A673 (cell line): Measurements from ENCODE around the gene ID1.

Experiments used
- EZH2 ChIP-seq: fragments of 200-600 bp; sonication (generic); IDR thresholded peaks from 2 replicates; pipeline ENCODE4 v1.6.1; 2017; ENCODE audit warnings: borderline replicate concordance, low read depth, mild to moderate bottlenecking, mixed read lengths, antibody characterized with exemption, low read length; ENCODE audit not compliant: poor library complexity, severe bottlenecking
- TF ChIP-seq, protein P1 (sequence below): fragments of 300-800, 200-600 bp; sonication (generic); conservative IDR thresholded peaks from 2 replicates; pipeline ENCODE4 v1.5.1; 2017; ENCODE audit warnings: low read depth, mild to moderate bottlenecking, antibody characterized with exemption, low read length, moderate library complexity, mixed read lengths

DNA sequence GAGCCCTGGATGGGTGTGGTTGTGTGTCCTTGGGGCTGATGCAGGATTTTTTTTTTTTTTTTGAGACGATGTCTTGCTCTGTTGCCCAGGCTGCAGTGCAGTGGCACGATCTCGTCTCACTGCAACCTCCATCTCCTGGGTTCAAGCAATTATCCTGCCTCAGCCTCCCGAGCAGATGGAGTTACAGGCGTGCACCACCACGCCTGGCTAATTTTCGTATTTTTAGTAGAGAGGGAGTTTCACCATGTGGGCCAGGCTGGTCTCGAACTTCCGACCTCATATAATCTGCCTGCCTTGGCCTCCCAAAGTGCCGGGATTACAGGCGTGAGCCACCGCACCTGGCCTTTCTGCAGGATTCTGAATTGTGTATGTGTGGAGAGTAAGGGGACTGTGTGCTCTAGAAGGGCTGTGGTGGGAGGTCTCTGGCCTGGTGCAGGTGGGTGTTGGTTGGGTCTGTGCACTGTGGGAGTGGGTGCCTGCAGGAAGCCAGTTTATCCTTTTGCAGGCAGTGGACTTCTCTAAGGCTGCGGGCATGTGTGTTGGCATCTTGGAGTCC, 11.0 kb upstream of the ID1 start:
- TF ChIP-seq, protein P1, sequence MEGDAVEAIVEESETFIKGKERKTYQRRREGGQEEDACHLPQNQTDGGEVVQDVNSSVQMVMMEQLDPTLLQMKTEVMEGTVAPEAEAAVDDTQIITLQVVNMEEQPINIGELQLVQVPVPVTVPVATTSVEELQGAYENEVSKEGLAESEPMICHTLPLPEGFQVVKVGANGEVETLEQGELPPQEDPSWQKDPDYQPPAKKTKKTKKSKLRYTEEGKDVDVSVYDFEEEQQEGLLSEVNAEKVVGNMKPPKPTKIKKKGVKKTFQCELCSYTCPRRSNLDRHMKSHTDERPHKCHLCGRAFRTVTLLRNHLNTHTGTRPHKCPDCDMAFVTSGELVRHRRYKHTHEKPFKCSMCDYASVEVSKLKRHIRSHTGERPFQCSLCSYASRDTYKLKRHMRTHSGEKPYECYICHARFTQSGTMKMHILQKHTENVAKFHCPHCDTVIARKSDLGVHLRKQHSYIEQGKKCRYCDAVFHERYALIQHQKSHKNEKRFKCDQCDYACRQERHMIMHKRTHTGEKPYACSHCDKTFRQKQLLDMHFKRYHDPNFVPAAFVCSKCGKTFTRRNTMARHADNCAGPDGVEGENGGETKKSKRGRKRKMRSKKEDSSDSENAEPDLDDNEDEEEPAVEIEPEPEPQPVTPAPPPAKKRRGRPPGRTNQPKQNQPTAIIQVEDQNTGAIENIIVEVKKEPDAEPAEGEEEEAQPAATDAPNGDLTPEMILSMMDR = no peak
- no peak for TF ChIP-seq EZH2
